ENCODE data around the gene PCNX3.

PCNX3 gene

DNA sequence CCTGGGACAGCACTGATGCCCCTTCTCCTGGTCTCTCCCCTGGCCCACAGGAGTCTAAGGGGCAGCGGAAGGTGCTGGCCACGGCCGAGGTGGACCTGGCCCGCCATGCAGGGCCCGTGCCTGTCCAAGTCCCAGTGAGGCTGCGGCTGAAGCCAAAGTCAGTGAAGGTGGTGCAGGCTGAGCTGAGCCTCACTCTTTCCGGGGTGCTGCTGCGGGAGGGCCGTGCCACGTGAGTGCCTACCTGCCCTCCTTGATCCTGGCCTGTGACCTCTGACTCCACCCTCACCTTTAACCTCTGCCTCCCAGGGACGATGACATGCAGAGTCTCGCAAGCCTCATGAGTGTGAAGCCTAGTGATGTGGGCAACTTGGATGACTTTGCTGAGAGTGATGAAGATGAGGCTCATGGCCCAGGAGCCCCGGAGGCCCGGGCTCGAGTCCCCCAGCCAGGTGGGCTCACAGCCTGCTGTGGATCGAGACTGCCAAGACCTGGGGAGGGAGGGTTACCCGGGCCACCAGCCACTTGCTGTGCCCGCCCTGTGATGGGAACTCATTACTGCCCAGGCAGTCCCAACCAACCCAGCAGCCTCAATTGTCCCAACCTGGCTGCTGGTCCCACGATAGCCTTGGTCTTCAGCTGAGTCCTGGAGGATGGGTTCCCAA, 35.4 kb upstream of the PCNX3 start:
- in situ Hi-C loops (cut with MboI; ENCODE audit: low sequenced_read_pairs) = no loop called here

DNA sequence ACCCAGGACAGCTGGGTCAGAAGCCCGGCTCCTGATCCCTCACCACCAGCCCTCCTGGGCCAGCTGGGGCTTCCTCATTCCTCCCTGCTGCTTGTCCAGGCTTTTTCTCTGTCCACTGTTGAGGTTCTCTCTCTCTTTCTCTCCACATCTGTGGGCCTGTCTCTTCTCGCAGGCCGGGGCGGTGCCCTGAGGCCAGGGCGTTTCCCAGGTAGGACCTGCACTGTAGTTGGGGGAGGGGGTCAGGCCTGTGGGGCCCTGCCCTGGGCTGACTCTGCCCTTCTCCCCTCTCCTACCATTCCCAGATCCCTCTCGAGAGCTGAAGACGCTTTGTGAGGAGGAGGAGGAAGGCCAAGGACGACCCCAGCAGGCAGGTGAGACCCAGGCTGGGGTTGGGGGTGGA, 34.8 kb upstream of the PCNX3 start:
- in situ Hi-C loops (cut with MboI; ENCODE audit: low sequenced_read_pairs) = no loop called here

DNA sequence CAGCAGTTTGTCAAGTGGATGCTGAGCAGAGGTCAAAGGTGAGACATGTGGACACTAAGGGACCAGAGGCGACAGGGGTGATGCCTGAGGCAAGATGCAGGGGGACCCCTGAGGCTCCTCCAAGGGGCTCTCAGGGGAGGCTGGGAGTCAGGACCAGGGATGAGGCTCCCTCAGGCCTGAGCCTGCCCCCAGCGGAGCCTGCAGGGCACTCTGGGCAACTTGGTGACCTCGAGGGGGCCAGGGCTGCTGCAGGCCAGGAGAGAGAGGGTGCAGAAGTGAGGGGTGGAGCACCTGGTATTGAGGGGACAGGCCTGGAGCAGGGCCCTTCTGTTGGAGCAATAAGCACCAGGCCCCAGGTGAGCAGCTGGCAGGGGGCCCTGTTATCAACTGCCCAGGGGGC, 33.6 kb upstream of the PCNX3 start:
- in situ Hi-C loops (cut with MboI; ENCODE audit: low sequenced_read_pairs) = no loop called here

DNA sequence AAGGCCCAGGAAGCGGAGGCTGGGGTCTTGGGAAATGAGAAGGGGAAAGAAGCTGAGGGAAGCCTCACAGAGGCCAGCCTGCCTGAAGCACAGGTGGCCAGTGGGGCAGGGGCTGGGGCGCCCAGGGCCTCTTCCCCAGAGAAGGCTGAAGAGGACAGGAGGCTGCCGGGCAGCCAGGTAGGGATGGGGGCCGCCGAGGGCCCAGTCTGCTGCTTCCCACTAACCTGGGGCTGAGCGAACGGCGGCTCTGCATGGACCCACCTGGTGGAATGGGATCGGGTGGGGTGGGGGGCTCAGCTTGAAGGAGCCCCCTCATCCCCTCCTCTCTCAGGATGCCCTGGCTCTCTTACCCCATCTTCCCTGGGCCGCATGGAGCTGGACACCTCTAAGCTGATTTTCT, 32.0 kb upstream of the PCNX3 start:
- in situ Hi-C loops (cut with MboI; ENCODE audit: low sequenced_read_pairs) = no loop called here

DNA sequence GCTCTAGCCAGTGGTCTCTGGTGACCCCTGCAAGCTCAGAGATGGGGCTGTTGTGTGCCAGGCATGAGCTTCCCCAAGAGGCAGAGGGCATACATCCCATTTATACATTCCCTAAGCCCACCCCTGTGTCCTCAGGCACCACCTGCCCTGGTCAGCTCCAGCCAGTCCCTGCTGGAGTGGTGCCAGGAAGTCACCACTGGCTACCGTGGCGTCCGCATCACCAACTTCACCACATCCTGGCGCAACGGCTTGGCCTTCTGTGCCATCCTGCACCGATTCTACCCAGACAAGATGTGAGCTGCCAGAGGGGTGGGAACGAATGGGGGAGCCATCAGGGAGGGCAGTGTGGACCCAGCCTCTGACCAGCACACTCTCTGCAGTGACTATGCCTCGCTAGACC, 31.5 kb upstream of the PCNX3 start:
- in situ Hi-C loops (cut with MboI; ENCODE audit: low sequenced_read_pairs) = no loop called here

DNA sequence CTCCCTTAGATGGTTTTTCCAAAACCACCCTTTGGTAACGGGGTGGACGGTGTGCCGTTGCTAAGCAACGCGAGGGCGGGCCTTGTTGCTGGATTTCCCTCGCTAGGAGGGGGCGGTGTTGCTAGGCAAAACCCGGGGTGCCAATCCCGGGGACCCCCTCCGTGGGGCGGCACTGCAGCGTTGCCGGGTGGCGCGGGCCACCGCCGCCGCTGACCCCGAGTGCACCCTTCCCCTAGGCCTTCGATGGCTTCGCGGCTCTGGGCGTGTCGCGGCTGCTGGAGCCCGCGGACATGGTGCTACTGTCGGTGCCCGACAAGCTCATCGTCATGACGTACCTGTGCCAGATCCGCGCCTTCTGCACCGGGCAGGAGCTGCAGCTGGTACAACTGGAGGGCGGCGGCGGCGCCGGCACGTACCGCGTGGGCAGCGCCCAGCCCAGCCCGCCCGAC, 30.8 kb upstream of the PCNX3 start:
- in situ Hi-C loops (cut with MboI; ENCODE audit: low sequenced_read_pairs) = no loop called here

- in situ Hi-C loops (cut with MboI; ENCODE audit: low sequenced_read_pairs) = no loop called here
These were observed 30.0 kb upstream of the PCNX3 start for GRCh38 chr11:65585396-65586246.

DNA sequence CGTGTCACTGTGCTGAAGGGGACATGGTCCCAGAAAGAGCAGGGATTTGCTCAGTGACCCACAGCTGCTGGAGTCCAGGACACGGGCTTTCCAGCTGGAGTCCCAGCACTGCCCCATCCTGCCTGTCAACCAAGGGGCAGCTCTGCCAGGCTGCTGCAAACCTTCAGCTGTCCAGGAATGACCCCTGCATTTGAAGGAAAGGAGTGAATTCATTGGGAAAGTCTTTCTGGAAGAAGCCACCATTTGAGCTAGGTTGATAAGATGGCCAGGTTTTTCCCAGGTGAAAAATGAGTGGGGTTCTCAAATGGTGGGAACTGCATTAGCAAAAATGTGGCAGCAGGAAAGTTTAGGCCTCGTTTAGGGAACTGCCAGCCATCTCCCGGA, 29.3 kb upstream of the PCNX3 start:
- in situ Hi-C loops (cut with MboI; ENCODE audit: low sequenced_read_pairs) = no loop called here

DNA sequence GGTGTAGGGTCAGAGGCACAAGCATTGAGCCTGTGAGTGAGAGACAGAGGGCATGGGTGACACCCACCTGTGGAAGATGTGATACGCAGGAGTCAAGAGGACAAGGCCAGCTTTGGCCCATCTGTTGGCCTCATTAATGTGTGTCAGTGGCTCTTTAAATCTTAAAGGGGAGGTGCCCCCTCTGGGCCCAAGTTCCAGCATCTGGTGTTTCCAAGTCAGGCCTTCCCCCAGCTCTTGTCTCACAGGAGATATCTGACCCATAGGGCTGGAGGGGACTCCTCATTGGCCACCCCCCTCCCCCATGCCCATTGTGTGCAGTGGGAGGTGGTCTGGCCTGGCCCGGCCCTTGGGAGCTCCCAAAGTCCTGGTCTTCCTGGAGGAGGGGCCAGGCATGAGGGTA, 28.9 kb upstream of the PCNX3 start:
- in situ Hi-C loops (cut with MboI; ENCODE audit: low sequenced_read_pairs) = no loop called here

GRCh38 chr11:65588199-65589054, 27.1 kb upstream of the PCNX3 start:
- in situ Hi-C loops (cut with MboI; ENCODE audit: low sequenced_read_pairs) = no loop called here

- in situ Hi-C loops (cut with MboI; ENCODE audit: low sequenced_read_pairs) = no loop called here
These were observed 25.9 kb upstream of the PCNX3 start for GRCh38 chr11:65589444-65590239.

DNA sequence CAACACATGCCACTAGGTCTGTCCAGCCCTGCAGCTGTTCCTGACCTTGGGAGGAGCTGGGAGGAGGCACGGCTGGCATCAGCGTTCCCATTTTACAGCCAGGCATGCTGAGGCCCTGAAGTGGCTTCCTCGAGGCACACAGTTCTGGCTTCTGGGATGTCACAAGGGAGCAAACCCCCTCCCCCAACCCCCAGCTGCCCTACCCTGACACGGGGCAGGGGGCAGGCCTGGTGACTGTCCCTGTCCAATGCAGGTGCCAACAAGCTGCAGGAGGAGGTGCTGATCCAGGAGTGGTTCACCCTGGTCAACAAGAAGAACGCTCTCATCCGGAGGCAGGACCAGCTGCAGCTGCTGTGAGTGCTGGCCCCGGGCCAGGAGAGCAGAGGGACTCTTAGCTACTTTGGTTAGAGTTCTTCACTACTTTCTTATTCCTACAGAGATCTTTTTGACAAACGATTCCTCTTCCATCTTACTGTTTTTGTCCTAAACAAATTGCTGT, 25.3 kb upstream of the PCNX3 start:
- in situ Hi-C loops (cut with MboI; ENCODE audit: low sequenced_read_pairs) = no loop called here

DNA sequence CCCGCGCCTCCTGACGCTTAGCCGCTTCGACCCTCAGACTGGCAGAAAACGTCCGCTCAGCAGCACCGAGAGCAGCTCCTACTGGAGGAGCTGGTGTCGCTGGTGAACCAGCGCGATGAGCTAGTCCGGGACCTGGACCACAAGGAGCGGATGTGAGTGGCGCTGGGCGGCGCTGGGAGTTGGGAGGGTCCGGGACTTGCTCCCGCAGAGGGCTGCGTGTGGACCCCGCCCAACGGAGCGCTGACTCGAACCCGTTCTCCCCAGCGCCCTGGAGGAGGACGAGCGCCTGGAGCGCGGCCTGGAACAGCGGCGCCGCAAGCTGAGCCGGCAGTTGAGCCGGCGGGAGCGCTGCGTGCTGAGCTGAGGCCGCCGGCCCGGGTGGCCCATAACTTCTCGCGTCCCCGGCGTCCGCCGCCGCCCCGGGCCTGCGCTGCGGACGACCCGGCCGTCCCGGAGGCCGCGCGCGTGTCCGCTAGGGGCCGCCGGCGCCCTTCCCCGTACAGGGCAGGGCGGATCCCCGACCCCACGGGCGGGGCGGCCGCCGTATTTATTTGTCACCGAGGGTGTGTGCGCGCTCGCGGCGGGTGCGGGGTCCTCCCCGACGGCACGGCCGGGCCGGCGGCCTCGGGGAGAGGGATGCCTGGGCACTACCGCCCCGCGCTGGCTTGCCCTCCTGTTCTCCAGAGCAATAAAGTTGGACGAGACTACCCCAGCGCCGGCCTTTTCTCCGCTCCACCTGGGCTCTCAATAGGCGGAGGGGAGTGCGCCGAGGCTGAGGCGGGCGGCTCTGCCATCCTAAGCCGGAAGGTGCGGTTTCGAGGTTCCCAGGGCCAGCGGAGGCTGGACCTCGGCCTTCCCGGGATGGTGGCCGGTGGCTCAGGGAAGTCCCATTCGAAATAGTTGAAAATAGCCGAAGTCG, 23.4 kb upstream of the PCNX3 start:
- in situ Hi-C loops (cut with MboI; ENCODE audit: low sequenced_read_pairs) = no loop called here

DNA sequence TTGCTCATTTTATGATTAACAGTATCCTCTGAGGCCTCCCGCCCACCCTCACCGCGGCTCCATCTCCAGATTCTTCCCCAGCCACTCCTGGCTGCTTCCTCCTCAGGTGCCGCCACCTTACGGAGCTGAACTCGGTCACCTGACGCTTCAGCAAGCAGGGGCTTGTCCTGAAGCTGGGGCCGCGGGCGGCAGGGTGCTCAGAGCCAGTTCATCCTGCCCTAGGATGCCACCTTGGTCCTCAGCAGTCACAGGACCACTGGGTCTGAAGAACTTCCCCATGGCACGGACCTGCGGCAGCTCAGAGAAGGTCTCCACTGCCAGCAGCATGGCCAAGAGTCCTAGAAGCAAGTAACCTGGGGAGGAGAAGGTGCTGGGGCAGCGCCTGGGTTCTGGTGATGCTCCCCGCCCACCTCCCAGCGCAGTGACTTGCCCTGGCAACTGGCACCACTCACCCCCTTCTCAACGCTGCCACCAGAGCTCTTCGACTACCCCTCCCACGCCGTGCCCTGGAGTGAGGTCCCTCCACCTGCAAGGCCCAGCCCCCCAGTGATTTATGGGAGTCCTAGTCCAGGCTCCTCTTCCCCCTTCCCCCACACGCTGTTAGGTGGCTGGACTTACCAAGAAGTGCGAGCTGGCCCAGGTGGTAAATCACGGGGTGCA, 22.6 kb upstream of the PCNX3 start:
- in situ Hi-C loops (cut with MboI; ENCODE audit: low sequenced_read_pairs) = no loop called here

- in situ Hi-C loops (cut with MboI; ENCODE audit: low sequenced_read_pairs) = no loop called here
These were observed 21.8 kb upstream of the PCNX3 start for GRCh38 chr11:65593518-65594414.

DNA sequence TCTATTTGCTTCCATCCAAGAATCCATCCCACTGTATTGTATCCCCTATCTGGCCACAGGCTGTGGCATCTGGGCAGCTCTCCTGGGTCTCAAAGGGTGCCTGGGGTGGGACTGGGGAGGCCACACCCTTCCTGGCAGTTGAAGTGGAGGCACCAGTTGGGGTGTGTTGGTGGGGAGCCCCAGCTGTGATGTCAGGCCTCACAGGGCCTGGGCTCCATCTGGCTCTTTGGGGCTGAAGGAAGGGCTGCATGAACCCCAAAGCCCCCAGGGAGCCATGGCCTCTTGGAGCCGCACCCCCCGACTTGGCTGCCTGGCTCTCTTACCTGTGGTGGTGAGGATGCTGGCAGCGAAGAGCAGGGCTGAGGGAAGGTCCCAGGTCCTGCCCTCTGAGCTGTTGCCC, 20.4 kb upstream of the PCNX3 start:
- in situ Hi-C loops (cut with MboI; ENCODE audit: low sequenced_read_pairs) = no loop called here

DNA sequence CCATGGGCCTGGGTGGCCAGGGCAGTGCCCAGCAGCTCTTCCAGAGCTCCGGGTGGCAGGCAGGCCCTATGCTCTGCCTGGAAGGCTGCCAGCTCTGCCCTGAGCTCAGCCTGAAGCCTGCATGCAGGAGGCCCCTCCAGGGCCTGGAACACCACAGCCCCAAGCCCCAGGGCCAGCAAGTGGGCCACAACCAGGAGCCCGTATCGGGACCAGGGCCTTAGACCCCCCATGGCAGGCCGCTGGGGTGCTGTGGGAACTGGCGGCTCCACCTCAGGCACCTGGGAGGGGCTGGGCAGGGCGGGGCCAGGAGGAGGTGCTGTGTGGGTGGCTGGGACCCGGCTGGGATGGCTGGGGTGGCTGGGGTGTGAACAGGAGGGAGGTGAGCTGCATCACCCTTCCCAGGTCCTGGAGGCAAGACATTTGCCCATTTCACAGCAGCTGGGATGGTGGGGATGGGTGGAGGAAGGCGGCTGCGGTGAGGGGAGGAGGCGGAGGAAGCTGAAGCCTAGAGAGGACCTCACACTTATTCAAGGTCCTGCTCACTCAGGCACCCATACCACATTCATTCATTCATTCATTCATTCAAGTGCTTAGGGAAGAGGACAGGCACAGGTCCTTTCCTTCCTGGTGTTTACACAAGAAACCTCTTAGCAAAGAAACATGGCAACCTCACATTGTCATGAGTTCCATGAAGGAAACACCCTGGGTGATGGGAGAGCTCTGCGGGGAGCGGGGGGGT, 19.9 kb upstream of the PCNX3 start, which contains the start of gene KCNK7:
Gene KCNK7 (minus strand): TSS at position 258 of the 739 bp plus-strand sequence. CDS start 28 bp downstream, at position 230.
- in situ Hi-C loops (cut with MboI; ENCODE audit: low sequenced_read_pairs) = no loop called here
